Activated CD8-positive, alpha-beta memory T cell treated with anti-CD3 and anti-CD28 coated beads, Interleukin-2, amount 50 U/mL, for 1 hour (primary cell): ENCODE data around the gene CGB5.

Experiments
- DNase-seq: peaks from one replicate; pipeline ENCODE4 v3.0.0-alpha.2; 2020; ENCODE audit errors: extremely low read depth

The CGB5 gene

DNA sequence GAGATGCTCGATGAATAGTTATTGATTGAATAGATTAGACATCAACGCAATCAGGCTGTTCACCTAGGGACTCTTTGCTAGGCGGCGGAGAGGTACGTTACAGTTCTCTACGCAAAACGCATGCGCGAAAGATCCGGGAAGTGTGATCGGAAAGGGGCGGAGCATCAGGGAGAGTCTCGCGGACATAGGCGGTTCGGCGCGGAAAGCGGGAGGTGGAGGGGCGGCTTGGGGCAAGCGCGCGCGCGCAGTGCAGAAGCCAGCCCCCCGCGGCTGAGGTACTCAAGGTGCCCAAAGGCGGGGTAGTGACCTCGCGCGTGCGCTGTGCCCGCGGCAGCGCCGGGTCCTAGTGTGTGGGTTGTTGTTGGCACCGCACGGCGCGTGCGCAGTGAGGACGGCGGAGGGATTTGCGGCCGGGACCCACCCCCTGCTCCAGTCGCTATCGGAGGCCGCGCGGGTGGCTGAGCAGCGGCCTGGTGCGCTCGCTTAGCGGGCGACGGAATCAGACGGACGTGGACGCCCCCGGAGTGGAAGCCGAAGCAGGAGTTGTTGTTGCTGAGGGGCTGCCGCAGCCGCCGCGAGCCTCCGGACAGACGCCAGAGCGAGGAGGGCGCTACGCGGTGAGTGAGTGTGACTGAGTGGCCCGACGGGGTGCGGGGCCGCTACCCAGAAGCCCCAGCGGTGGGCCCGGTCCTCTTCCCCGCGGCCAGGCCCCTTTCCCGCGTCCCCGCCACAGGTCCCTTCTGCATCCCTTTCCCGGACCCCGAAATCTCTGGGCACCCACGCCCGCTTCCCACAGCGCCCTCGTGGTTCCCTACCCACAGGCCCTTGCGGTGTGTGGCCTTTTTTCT, 41.6 kb downstream of the CGB5 start, which contains the start of gene SNRNP70:
SNRNP70 (plus strand) TSS at position 432 of the 848 bp plus-strand sequence. CDS start 964 bp downstream, outside the sequence.
- DNase-seq: peak; percentile 98

- no peak for DNase-seq
These were observed 42.2 kb downstream of the CGB5 start for GRCh38 chr19:49085868-49086232.

GRCh38 chr19:49086296-49086695, 42.6 kb downstream of the CGB5 start:
- no peak for DNase-seq

GRCh38 chr19:49091391-49092038, 47.9 kb downstream of the CGB5 start:
- DNase-seq: no peak

DNA sequence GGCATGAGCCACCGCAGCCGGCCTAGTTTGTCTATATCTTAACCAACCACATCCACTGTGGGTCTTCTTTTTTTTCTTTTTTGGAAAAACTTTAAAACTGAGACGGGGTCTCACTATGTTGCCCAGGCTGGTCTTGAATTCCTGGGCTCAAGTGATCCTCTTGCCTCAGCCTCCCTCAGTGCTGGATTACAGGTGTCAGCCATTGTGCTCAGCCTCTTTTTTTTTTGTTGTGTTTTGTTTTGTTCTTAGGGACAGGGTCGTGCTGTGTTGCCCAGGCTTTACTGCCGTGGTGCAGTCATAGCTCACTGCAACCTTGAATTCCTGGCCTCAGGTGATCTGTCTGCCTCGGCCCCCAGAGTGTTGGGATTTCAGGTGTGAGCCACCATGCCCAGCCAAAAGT, 49.0 kb downstream of the CGB5 start:
- no peak for DNase-seq
